ENCODE results near the gene FGF19. TPM values are rescaled to one million over a fixed set of nuclear protein-coding genes. Genes with fewer than 3 reads are reported as not detected.
A peak's percentile ranks its signal among the peaks of the same experiment; 100 is the strongest.

The FGF19 gene
- total RNA-seq, 3 donors from 2014 or later: not detected

DNA sequence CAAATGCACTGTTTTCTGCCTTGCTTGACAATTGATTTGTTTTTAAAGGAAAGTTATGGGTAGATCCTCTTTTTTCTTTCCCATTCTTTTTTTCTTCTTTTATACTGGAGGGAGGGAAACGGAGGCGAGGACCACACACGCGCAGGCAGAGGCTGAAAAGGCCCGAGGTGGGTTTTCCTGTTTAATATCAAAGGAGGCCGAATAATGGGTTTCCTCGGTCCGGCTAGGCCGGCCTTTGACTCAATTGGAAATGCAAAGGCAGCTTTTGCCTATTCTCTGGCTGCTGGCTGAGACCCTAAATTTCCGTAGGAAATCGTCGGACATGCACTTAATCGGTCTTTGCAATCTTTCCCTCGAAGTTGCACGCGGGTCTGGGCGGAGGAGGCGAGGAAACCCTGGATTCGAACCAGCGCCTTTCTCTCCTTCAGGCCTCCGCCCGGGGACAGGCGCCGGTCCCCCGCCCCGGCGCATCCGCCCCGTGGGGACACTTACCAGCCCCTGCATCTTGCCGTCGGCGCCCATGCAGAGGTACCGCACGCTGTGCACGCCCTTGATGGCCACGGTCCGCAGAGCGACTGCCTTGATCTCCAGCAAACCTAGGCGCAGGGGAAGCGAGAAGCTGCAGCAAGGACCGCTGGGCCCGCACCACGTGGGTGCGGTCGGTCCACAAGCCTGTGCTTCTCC lies 911 bp downstream of the FGF19 start:
- TF ChIP-seq POLR2AphosphoS5 (IDR thresholded peaks at IDR 0.05) (no peak), POLR2A (IDR thresholded peaks at IDR 0.05) (no peak)
- TF ChIP-seq, protein P1, sequence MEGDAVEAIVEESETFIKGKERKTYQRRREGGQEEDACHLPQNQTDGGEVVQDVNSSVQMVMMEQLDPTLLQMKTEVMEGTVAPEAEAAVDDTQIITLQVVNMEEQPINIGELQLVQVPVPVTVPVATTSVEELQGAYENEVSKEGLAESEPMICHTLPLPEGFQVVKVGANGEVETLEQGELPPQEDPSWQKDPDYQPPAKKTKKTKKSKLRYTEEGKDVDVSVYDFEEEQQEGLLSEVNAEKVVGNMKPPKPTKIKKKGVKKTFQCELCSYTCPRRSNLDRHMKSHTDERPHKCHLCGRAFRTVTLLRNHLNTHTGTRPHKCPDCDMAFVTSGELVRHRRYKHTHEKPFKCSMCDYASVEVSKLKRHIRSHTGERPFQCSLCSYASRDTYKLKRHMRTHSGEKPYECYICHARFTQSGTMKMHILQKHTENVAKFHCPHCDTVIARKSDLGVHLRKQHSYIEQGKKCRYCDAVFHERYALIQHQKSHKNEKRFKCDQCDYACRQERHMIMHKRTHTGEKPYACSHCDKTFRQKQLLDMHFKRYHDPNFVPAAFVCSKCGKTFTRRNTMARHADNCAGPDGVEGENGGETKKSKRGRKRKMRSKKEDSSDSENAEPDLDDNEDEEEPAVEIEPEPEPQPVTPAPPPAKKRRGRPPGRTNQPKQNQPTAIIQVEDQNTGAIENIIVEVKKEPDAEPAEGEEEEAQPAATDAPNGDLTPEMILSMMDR (IDR thresholded peaks at IDR 0.05): no peak
- intact Hi-C loops (cut with DNase I; ENCODE audit: low total_unique reads): no loop called here

DNA sequence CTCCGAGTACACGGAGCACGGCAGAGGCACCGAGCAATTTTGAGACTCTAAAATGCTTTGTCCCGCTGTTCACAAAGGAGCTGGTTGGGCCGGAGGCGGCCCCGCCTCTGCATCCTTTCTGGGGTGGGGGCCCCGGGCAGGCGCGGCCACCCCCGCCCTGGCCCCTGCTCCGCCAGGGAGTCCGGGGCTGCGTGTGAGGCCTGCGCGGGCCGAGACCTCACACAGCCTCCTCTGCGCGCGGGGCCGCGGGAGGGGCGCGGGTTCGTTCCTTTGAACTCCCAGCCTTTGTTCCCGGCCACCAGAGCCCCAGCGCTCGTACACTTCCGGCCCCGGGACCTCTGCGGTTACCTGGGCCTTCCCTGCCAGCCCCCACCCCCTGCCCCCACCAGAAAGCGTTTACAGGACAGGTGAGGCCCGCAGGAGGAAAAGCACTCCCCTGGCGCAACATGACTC lies 1.6 kb downstream of the FGF19 start:
- peak overlapping the region in 2 of 3 donors; percentile 17 to 19 for H3K4me3 ChIP-seq
- TF ChIP-seq POLR2AphosphoS5 (IDR thresholded peaks at IDR 0.05) (no peak), POLR2A (IDR thresholded peaks at IDR 0.05) (no peak)
- DNase-seq (ENCODE audit: low spot score in 2 of 2): no peak
- peaks cover 5 to 74% of the 10 kb centered on the region in 2 donors for H3K27me3 ChIP-seq
- no peak overlapping the region for H3K27ac ChIP-seq
- H3K9me3 ChIP-seq: no peaks in the 10 kb centered on the region
- no peaks in the 10 kb centered on the region for H3K36me3 ChIP-seq
- intact Hi-C loops (cut with DNase I; ENCODE audit: low total_unique reads): no loop called here
- H3K4me1 ChIP-seq: no peaks in the 10 kb centered on the region

More for the DNA sequence above, 911 bp downstream of the FGF19 start:
- no peak overlapping the region for H3K27ac ChIP-seq
- H3K4me1 ChIP-seq: no peaks in the 10 kb centered on the region
- H3K9me3 ChIP-seq: no peaks in the 10 kb centered on the region
- H3K27me3 ChIP-seq: peaks cover 5 to 74% of the 10 kb centered on the region in 2 donors
- no peak for DNase-seq (ENCODE audit: low spot score in 2 of 2)
- peak overlapping the region in 1 of 3 donors; percentile 36 for H3K4me3 ChIP-seq
- H3K36me3 ChIP-seq: no peaks in the 10 kb centered on the region

DNA sequence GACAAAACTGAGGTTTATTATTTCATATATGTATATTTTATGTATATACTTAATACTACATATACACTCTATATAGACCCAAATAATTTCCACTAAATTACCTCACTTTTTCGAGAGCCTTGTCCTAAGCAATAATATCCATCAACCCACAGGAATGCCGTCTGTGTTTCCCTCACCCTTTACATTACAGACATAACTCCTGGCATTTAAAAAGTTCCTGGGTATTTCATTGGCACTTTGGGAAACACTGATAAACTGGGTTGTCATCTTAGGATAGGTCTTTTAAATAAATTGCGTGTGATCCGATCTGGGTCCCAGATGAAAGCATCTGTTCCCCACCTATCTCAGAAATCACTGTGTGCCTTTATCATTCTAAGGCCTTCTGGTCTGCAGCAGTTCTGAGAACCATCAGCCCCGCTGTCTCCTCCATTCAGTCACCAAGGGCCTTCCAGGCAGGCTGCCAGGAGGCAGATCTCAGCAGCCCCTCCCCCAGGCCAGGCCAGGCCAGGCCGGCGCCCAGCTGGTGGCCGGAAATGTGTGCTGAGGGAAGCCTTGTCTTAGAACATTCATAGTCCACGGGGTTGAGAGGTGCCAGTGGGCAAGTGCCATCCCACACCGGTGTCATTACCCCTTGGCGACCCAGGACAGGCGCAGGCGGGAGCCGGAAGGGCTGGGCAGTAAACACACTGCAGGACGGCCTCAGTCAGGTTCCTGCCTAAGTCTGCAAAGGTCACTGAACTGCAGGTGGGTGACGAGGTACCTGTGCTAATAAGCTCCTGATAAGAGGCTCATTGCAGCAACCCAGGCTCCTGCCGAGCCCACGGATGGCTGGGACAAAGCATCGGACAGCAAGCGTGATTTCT lies 3.3 kb downstream of the FGF19 start:
- H3K4me1 ChIP-seq: no peaks in the 10 kb centered on the region
- no peaks in the 10 kb centered on the region for H3K36me3 ChIP-seq
- no peak for DNase-seq (ENCODE audit: low spot score in 2 of 2)
- no peak overlapping the region for H3K4me3 ChIP-seq
- peaks cover 5 to 69% of the 10 kb centered on the region in 2 donors for H3K27me3 ChIP-seq
- intact Hi-C loops (cut with DNase I; ENCODE audit: low total_unique reads): no loop called here
- H3K27ac ChIP-seq: no peak overlapping the region
- TF ChIP-seq POLR2A (IDR thresholded peaks at IDR 0.05) (no peak), POLR2AphosphoS5 (IDR thresholded peaks at IDR 0.05) (no peak)
- TF ChIP-seq, protein P1 (IDR thresholded peaks at IDR 0.05): no peak
- no peaks in the 10 kb centered on the region for H3K9me3 ChIP-seq

GRCh38 chr11:69699213-69699612 lies 4.6 kb downstream of the FGF19 start:
- DNase-seq (ENCODE audit: low spot score in 2 of 2): no peak
- Histone ChIP-seq H3K27me3 (peaks cover 1 to 56% of the 10 kb centered on the region in 2 donors), H3K36me3 (no peaks in the 10 kb centered on the region), H3K4me1 (no peaks in the 10 kb centered on the region), H3K4me3 (no peak overlapping the region), H3K9me3 (no peaks in the 10 kb centered on the region), H3K27ac (no peak overlapping the region)
- intact Hi-C loops (cut with DNase I; ENCODE audit: low total_unique reads): no loop called here
- TF ChIP-seq, protein P1 (IDR thresholded peaks at IDR 0.05): no peak

GRCh38 chr11:69698362-69698761 lies 5.5 kb downstream of the FGF19 start:
- Histone ChIP-seq H3K4me1 (no peaks in the 10 kb centered on the region), H3K4me3 (no peak overlapping the region), H3K27me3 (peaks cover 0 to 48% of the 10 kb centered on the region in 2 donors), H3K36me3 (no peaks in the 10 kb centered on the region), H3K9me3 (no peaks in the 10 kb centered on the region), H3K27ac (no peak overlapping the region)
- TF ChIP-seq POLR2AphosphoS5 (IDR thresholded peaks at IDR 0.05) (no peak), POLR2A (IDR thresholded peaks at IDR 0.05) (no peak)
- TF ChIP-seq, protein P1 (IDR thresholded peaks at IDR 0.05): no peak
- DNase-seq (ENCODE audit: low spot score in 2 of 2): no peak
- intact Hi-C loops (cut with DNase I; ENCODE audit: low total_unique reads): no loop called here

Data from breast epithelium (tissue), 4 donors.